Esophagus squamous epithelium (tissue), 4 donors: ENCODE measurements around the gene STAT4.

ENCODE experiments used
- POLR2A ChIP-seq, 4 donors: fragments of 450-650 bp; IDR thresholded peaks; one replicate each; pipeline ENCODE4 v1.6.1; 2017; ENCODE audit warnings: antibody characterized with exemption in 4 of 4, mild to moderate bottlenecking in 4 of 4, moderate library complexity in 3 of 4
- TF ChIP-seq, protein P1 (sequence below), 6 experiments: fragments of 450-650 bp in 4 of 6; fragments of 200-600 bp in 2 of 6; sonication (generic) in 2 of 6; IDR thresholded peaks; one replicate each; pipeline ENCODE4 v1.5.1; 2016 to 2019; ENCODE audit warnings: antibody characterized with exemption in 6 of 6, mild to moderate bottlenecking in 4 of 6, moderate library complexity in 4 of 6

DNA sequence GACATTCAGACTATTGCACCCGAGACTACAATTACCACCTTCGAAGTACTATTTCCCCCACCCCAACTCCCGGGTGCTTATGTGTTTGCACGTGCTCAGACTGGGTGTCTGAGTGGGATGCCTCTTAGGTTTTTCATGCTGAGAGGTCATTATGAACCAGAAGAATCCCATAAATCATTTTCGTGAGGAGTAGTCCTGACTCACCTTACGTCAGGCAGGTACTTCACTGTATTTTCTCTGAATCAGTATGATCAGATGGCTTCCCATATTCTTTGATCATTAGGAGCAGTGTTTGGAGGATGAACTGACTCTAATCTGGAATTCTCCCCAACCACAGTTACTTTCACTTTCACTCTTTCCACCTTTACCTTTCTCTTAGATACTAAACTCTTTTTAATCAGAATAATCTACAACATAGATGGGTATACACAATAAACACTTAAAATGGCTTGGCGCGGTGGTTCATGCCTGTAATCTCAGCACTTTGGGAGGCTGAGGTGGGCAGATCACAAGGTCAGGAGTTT is 38.4 kb upstream of the STAT4 start:
- TF ChIP-seq, protein P1, sequence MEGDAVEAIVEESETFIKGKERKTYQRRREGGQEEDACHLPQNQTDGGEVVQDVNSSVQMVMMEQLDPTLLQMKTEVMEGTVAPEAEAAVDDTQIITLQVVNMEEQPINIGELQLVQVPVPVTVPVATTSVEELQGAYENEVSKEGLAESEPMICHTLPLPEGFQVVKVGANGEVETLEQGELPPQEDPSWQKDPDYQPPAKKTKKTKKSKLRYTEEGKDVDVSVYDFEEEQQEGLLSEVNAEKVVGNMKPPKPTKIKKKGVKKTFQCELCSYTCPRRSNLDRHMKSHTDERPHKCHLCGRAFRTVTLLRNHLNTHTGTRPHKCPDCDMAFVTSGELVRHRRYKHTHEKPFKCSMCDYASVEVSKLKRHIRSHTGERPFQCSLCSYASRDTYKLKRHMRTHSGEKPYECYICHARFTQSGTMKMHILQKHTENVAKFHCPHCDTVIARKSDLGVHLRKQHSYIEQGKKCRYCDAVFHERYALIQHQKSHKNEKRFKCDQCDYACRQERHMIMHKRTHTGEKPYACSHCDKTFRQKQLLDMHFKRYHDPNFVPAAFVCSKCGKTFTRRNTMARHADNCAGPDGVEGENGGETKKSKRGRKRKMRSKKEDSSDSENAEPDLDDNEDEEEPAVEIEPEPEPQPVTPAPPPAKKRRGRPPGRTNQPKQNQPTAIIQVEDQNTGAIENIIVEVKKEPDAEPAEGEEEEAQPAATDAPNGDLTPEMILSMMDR (IDR thresholded peaks at IDR 0.05): no peak
- no peak for TF ChIP-seq POLR2A (IDR thresholded peaks at IDR 0.05)
